WTC11 (cell line): ENCODE results near the gene CALCOCO2.

Source experiments
- ATF3 ChIP-seq: sonication (generic); formaldehyde crosslinking; conservative IDR thresholded peaks from 2 replicates; pipeline ENCODE4 v1.8.1; 2022; ENCODE audit warnings: mild to moderate bottlenecking, missing genetic modification reagents
- CTCF ChIP-seq: fragments of 200-600 bp; IDR thresholded peaks from 2 replicates; pipeline ENCODE4 v1.8.0; 2022; ENCODE audit warnings: antibody characterized with exemption
- HMGXB4 ChIP-seq: sonication (generic); formaldehyde crosslinking; IDR thresholded peaks from 2 replicates; pipeline ENCODE4 v1.8.1; 2023; ENCODE audit warnings: mild to moderate bottlenecking, moderate library complexity, missing genetic modification reagents
- MAX ChIP-seq: sonication (generic); formaldehyde crosslinking; IDR thresholded peaks from 2 replicates; pipeline ENCODE4 v1.8.0; 2022; ENCODE audit warnings: mild to moderate bottlenecking, missing genetic modification reagents
- STAT6 ChIP-seq: sonication (generic); formaldehyde crosslinking; conservative IDR thresholded peaks from 2 replicates; pipeline ENCODE4 v1.8.1; 2023; ENCODE audit warnings: mild to moderate bottlenecking, low read depth, missing genetic modification reagents, moderate library complexity
- ZBTB21 ChIP-seq: sonication (generic); formaldehyde crosslinking; IDR thresholded peaks from 2 replicates; pipeline ENCODE4 v1.8.1; 2023; ENCODE audit warnings: mild to moderate bottlenecking, missing genetic modification reagents, borderline replicate concordance
- ZBTB43 ChIP-seq: sonication (generic); formaldehyde crosslinking; IDR thresholded peaks from 2 replicates; pipeline ENCODE4 v1.8.1; 2023; ENCODE audit warnings: mild to moderate bottlenecking, missing genetic modification reagents
- TF ChIP-seq, protein P1 (sequence below): fragments of 250-450 bp; sonication (Bioruptor Pico); IDR thresholded peaks from 2 replicates; pipeline ENCODE4 v1.9.0; 2021; ENCODE audit warnings: mild to moderate bottlenecking

GRCh38 chr17:48834973-48835372, 4.1 kb downstream of the CALCOCO2 start:
- no peak for TF ChIP-seq STAT6 (CRISPR knock-in tag)
- TF ChIP-seq CTCF = no peak
- TF ChIP-seq ATF3 (CRISPR knock-in tag) = no peak
- no peak for TF ChIP-seq MAX (CRISPR knock-in tag)
- no peak for TF ChIP-seq ZBTB43 (CRISPR knock-in tag)
- TF ChIP-seq HMGXB4 (CRISPR knock-in tag) = no peak
- TF ChIP-seq, protein P1, sequence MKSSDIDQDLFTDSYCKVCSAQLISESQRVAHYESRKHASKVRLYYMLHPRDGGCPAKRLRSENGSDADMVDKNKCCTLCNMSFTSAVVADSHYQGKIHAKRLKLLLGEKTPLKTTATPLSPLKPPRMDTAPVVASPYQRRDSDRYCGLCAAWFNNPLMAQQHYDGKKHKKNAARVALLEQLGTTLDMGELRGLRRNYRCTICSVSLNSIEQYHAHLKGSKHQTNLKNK (CRISPR knock-in tag) = no peak
- TF ChIP-seq ZBTB21 (CRISPR knock-in tag) = no peak
